ENCODE data around the gene CELF2. TPM values are rescaled to one million over a fixed set of nuclear protein-coding genes. Genes with fewer than 3 reads are reported as not detected.

Gene CELF2
- total RNA-seq, 2 donors from 2014 or later: 63.2 to 69.4 TPM

GRCh38 chr10:11191190-11191589 is 173.5 kb downstream of the CELF2 start:
- no peak for TF ChIP-seq CTCF (IDR thresholded peaks at IDR 0.05)
- peak overlapping the region; percentile 46 to 78 for H3K27ac ChIP-seq
- H3K36me3 ChIP-seq: no peaks in the 10 kb centered on the region
- peak; percentile 34 for DNase-seq (ENCODE audit: low spot score)
- no peaks in the 10 kb centered on the region for H3K27me3 ChIP-seq
- no peak overlapping the region for H3K4me3 ChIP-seq
- H3K4me1 ChIP-seq: peaks cover 0 to 52% of the 10 kb centered on the region in 2 donors
- H3K9me3 ChIP-seq: no peaks in the 10 kb centered on the region

- peak overlapping the region; percentile 46 to 78 for H3K27ac ChIP-seq
- H3K9me3 ChIP-seq: no peaks in the 10 kb centered on the region
- no peak for TF ChIP-seq CTCF (IDR thresholded peaks at IDR 0.05)
- no peaks in the 10 kb centered on the region for H3K27me3 ChIP-seq
- DNase-seq (ENCODE audit: low spot score): no peak
- H3K4me1 ChIP-seq: peaks cover 0 to 55% of the 10 kb centered on the region in 2 donors
- H3K4me3 ChIP-seq: no peak overlapping the region
- no peaks in the 10 kb centered on the region for H3K36me3 ChIP-seq
Observed at GRCh38 chr10:11191678-11192077, 174.0 kb downstream of the CELF2 start.

GRCh38 chr10:11192304-11193000 is 174.8 kb downstream of the CELF2 start:
- Histone ChIP-seq H3K27ac (peak overlapping the region; percentile 46 to 78), H3K9me3 (no peaks in the 10 kb centered on the region), H3K36me3 (no peaks in the 10 kb centered on the region), H3K27me3 (no peaks in the 10 kb centered on the region), H3K4me1 (peaks cover 0 to 61% of the 10 kb centered on the region in 2 donors), H3K4me3 (no peak overlapping the region)
- TF ChIP-seq CTCF (IDR thresholded peaks at IDR 0.05): no peak
- no peak for DNase-seq (ENCODE audit: low spot score)

- Histone ChIP-seq H3K27ac (peak overlapping the region; percentile 46 to 78), H3K36me3 (no peaks in the 10 kb centered on the region), H3K9me3 (no peaks in the 10 kb centered on the region), H3K4me1 (peaks cover 0 to 67% of the 10 kb centered on the region in 2 donors), H3K4me3 (no peak overlapping the region), H3K27me3 (no peaks in the 10 kb centered on the region)
- no peak for DNase-seq (ENCODE audit: low spot score)
- TF ChIP-seq CTCF (IDR thresholded peaks at IDR 0.05): no peak
Observed at GRCh38 chr10:11193001-11193551, 175.4 kb downstream of the CELF2 start.

GRCh38 chr10:11194859-11195586 is 177.4 kb downstream of the CELF2 start:
- DNase-seq (ENCODE audit: low spot score): no peak
- Histone ChIP-seq H3K9me3 (no peaks in the 10 kb centered on the region), H3K4me1 (peaks cover 0 to 76% of the 10 kb centered on the region in 2 donors), H3K36me3 (no peaks in the 10 kb centered on the region), H3K4me3 (no peak overlapping the region), H3K27me3 (no peaks in the 10 kb centered on the region), H3K27ac (peak overlapping the region; percentile 49 to 67)
- no peak for TF ChIP-seq CTCF (IDR thresholded peaks at IDR 0.05)
